Right forelimb (tissue), 1 donor: ENCODE data around the gene CACNA1B.
A peak's percentile ranks its signal among the peaks of the same experiment; 100 is the strongest.

Source experiments
- DNase-seq: peaks from one replicate; pipeline ENCODE4 v3.0.0-alpha.2; 2018

Gene CACNA1B

GRCh38 chr9:138020120-138020794 is 142.7 kb downstream of the CACNA1B start:
- DNase-seq, result no peak

DNA sequence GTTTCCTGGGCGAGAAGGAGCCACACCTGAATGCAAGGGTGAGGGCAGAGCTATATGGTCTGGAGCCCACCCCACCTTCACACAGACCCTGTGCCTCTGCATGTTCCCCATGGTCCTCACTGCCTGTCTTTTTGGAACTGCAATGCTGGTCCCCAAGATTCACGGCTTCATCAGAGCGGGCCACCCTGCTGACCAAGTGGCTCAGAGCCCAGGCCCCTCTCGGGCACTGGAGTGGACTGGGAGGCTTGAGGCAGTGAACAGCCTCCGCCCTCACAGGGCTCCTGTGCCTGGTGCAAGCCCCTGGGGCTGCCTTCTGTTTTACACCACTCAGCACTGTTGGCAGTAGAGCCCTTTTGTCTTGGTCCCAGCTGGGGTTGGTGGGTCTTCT is 143.2 kb downstream of the CACNA1B start:
- no peak for DNase-seq

GRCh38 chr9:138021251-138022056 is 143.9 kb downstream of the CACNA1B start:
- no peak for DNase-seq

DNA sequence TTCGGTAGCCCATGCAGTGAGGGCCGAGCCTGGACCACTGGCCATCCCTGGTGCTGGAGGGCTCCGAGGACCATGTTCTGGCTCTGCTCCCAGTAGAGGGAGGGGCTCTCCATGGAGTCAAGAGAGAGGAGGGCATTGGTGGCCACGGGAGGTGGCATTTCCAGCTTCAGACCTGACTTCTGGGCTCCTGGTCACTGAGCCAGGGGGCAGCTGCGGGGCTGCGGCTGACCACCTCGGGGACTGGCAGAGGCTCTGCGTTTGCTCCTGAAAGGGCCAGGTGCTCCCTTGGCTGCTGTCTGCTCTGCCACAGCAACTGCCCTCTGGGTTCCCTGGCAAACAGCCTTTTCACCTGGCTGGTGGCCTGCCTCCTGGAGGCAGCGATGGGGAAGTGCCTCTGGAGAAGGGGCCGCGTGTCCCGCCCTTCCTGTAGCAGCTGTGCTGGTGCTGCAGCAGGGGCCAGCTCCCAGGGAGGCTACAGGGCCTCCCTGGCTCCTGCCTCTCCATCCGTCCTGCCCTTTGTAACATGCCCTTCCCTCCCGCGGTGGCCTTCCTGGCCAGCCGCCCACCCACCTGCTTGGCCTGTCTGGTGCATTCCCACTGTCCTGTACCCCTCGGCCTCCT is 144.6 kb downstream of the CACNA1B start:
- DNase-seq, result no peak

DNA sequence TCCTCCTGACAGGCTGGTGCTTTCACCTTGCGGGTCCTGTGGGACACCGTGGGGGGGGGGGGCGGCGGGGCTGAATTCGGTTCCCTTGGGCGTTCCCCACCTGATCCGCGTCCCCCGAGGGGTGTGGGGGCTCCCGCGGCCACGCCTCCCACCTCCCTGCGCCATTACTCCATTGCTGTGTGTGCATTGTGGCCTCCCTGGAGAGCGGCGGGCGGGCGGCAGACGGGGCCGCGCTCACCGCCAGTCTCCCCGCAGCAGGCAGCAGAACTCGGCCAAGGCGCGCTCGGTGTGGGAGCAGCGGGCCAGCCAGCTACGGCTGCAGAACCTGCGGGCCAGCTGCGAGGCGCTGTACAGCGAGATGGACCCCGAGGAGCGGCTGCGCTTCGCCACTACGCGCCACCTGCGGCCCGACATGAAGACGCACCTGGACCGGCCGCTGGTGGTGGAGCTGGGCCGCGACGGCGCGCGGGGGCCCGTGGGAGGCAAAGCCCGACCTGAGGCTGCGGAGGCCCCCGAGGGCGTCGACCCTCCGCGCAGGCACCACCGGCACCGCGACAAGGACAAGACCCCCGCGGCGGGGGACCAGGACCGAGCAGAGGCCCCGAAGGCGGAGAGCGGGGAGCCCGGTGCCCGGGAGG is 145.3 kb downstream of the CACNA1B start:
- DNase-seq, result no peak

DNA sequence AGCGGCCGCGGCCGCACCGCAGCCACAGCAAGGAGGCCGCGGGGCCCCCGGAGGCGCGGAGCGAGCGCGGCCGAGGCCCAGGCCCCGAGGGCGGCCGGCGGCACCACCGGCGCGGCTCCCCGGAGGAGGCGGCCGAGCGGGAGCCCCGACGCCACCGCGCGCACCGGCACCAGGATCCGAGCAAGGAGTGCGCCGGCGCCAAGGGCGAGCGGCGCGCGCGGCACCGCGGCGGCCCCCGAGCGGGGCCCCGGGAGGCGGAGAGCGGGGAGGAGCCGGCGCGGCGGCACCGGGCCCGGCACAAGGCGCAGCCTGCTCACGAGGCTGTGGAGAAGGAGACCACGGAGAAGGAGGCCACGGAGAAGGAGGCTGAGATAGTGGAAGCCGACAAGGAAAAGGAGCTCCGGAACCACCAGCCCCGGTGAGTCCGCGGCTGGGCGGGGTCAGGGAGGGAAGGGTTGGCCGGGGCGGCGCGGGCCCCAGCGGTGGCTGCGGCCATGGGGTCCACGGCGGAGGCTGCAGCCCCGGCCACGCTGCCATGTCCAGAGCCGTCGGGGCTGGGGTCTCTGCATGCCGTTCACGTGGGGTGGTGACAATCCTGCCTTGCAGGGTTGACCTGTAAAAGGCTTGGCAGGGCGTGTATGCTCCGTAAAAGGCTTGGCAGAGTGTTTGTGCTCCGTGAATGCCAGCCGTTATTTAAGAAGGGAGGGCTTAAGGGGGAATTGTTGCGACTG is 146.0 kb downstream of the CACNA1B start:
- peak; percentile 37 for DNase-seq

GRCh38 chr9:138024131-138024530 is 146.5 kb downstream of the CACNA1B start:
- DNase-seq, result no peak

DNA sequence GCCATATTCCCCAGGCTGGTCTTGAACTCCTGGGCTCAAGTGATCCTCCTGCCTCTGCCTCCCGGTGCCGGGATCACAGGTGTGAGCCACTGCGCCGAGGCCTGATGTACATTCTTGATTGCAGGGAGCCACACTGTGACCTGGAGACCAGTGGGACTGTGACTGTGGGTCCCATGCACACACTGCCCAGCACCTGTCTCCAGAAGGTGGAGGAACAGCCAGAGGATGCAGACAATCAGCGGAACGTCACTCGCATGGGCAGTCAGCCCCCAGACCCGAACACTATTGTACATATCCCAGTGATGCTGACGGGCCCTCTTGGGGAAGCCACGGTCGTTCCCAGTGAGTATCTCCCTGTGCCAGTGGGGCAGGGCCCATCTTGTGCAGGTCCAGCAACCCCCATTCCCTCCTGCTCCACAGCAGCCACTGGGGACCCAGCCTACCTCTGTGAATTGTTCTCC is 147.3 kb downstream of the CACNA1B start:
- DNase-seq, result no peak

DNA sequence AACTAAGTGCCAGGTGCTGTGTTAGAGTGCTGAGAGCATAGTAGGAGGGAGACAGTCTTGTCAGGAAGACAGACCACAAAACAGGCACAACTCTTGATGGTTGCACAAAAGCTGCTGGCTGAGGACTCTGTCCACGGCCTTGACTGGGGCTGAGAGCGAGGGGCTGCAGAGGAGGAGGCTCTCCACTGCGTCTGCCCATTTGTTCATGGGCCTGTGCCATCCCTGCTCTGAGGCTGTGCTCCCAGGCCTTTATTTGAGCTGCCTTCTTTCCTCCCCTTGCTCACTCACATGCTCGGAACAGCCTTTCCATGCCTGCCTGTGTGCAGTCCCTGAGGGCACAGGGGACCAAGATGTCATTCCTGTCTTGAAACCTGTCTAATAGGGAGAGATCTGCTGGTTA is 147.8 kb downstream of the CACNA1B start:
- DNase-seq, result no peak

DNA sequence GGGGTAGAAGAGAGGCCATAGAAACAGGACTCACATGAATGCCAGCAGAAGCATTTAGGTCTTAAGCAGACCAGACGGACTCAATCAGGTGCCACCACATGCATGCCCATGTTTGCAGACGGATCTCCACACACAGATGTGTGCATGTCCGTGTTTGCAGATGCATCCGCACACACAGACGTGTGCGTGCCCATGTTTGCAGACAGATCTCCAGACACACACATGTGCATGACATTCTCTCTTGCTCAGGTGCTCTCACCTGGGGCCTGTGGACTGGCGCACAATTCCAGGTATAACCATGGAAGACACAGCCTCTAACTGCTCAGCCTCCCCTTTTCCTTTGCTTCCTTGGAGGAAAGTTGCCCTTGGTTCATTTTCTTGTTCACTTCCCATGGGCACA is 148.3 kb downstream of the CACNA1B start:
- DNase-seq, result no peak

- no peak for DNase-seq
Measured at GRCh38 chr9:138028596-138028995, 151.0 kb downstream of the CACNA1B start.

- no peak for DNase-seq
Measured at GRCh38 chr9:138031186-138031585, 153.6 kb downstream of the CACNA1B start.

DNA sequence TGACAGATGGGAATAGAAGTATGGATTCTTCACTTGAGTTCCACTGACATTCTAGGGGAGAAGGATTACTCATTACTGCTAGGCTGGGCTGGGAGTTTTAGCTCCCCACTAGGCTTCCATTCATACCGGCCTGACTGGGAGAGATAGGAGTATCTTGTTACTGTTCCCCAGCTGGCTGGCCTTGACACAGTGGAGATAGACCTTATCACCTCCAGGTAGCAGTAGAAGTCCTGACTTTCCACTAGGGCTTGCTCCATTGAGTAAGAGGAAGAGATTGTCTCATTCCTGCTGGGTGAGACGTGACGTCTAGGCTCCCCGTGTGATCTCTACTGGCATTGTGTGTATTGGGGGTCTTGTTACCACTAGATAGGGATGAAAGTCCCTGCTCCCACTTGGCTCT is 156.4 kb downstream of the CACNA1B start:
- DNase-seq, result no peak

DNA sequence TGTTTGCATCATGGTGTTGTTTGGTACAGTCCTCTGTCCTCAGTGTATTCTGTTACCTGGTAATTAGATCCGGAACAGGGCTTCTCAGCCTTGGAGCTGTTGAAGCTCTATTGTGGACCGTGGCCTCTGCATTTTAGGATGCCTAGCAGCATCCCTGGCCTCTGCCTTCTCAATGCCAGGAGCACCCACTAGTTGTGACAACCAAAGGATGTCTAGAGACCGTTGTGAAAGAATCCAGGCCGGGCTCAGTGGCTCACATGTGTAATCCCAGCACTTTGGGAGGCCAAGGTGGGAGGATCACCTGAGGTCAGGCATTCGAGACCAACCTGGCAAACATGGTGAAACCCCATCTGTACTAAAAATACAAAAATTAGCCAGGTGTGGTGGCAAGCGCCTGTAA is 159.6 kb downstream of the CACNA1B start:
- no peak for DNase-seq

DNA sequence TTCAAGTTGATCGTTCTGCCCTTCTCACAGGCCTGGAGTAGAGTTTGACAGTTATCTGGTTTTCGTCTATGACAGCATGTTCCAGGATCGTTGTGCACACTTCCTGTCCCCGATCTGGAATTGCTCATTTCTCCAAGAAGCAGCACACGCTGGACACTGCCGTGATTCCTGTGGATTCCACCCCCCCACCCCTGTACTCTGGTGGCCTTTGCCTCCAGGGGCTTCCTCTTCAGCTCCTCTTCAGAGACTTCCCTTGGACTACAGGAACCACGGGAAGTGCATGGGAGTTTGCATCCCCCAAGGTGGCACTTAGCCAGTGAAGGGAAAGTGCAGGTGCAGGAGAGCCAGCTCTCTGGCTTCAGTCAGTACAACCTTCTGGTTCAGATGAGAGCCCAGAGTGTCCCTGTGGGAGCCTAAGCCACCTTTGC is 160.7 kb downstream of the CACNA1B start:
- no peak for DNase-seq

GRCh38 chr9:138040446-138041430 is 163.2 kb downstream of the CACNA1B start:
- DNase-seq, result no peak

- no peak for DNase-seq
Measured at GRCh38 chr9:138042146-138042545, 164.6 kb downstream of the CACNA1B start.

GRCh38 chr9:138042640-138043039 is 165.1 kb downstream of the CACNA1B start:
- no peak for DNase-seq

GRCh38 chr9:138043061-138043410 is 165.5 kb downstream of the CACNA1B start:
- DNase-seq, result no peak

DNA sequence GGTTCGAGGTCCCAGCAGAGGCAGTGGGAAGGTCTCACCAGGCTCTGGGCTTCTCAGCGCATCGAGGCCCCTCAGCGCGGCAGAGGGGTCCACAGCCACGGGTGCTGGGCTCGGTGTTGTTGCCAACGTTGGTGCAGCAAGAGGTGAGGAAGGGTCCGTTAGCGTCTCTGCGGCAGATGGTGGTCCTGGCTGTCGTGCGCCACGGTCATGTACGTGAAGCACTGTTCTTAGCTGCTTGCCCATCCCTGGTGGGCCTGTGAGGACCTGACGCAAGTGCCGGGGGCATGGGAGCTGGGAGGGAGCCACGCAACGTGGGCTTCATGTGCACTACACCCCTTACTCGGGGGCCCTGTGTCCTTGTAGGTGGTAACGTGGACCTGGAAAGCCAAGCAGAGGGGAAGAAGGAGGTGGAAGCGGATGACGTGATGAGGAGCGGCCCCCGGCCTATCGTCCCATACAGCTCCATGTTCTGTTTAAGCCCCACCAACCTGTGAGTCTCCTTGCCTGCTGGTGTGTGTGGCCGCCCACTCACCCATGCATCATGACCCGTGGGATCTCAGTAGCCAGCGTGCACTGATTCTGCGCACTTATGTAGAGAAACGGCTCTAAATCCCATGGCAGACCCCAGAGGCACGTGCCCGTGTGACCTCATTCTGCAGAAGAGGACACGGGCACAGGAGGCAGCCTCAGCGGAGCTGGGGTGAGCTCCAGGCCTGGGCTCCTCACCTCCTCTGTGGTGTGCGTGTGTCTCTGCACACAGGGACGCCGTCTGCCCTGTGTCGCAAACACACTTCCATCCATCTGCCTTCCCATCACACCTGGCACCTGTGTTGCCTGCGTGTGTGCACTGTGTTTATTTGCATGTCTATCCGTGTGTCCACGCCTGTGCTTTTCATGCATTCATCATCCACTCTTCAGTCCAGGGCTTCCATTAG is 166.1 kb downstream of the CACNA1B start:
- no peak for DNase-seq
